ENCODE results near the gene F11.
"Not testable (repeated sequence)": the region's sequence is repeated elsewhere in the genome, so short reads cannot be mapped to it uniquely, and the experiment has no call there.

The F11 gene

GRCh38 chr4:186244835-186245234 lies 21.2 kb upstream of the F11 start:
- no peak overlapping the region for H3K9ac ChIP-seq (ENCODE audit: low read length)
- H4K20me1 ChIP-seq (ENCODE audit: low read depth, low read length): no peaks in the 10 kb centered on the region
- H3F3A ChIP-seq (ENCODE audit: insufficient read depth): no peaks in the 10 kb centered on the region
- H3K27ac ChIP-seq (ENCODE audit: low read depth, low read length): no peak overlapping the region
- H3K9me2 ChIP-seq (replicated peaks; ENCODE audit: insufficient read depth, low read length): no peaks in the 10 kb centered on the region
- no peaks in the 10 kb centered on the region for H3K79me2 ChIP-seq (ENCODE audit: insufficient read depth, low read length)
- TF ChIP-seq EZH2phosphoT487 (conservative IDR thresholded peaks at IDR 0.05; ENCODE audit: low read length) (no peak), CTCF (IDR thresholded peaks at IDR 0.05; ENCODE audit: insufficient read depth, low read length, poor library complexity, severe bottlenecking) (no peak)
- H3K36me3 ChIP-seq (ENCODE audit: low read length): no peaks in the 10 kb centered on the region
- no peak overlapping the region for H2AFZ ChIP-seq (ENCODE audit: low read depth, low read length, severe bottlenecking)
- no peak overlapping the region for H3K4me2 ChIP-seq (ENCODE audit: low read depth, low read length, poor library complexity, severe bottlenecking)
- H3K27me3 ChIP-seq (ENCODE audit: low read length): no peaks in the 10 kb centered on the region
- no peaks in the 10 kb centered on the region for H3K9me3 ChIP-seq (ENCODE audit: insufficient read depth, low read length)
- no peak overlapping the region for H3K4me3 ChIP-seq (ENCODE audit: insufficient read depth, low read length, poor library complexity, severe bottlenecking)

- not testable (repeated sequence) for H3K4me3 ChIP-seq (ENCODE audit: insufficient read depth, low read length, poor library complexity, severe bottlenecking); H3K9ac ChIP-seq (ENCODE audit: low read length); H3K79me2 ChIP-seq (ENCODE audit: insufficient read depth, low read length); H3K9me2 ChIP-seq (replicated peaks; ENCODE audit: insufficient read depth, low read length); H3K27me3 ChIP-seq (ENCODE audit: low read length); H3K36me3 ChIP-seq (ENCODE audit: low read length); H3K27ac ChIP-seq (ENCODE audit: low read depth, low read length); H3F3A ChIP-seq (ENCODE audit: insufficient read depth); H2AFZ ChIP-seq (ENCODE audit: low read depth, low read length, severe bottlenecking); H4K20me1 ChIP-seq (ENCODE audit: low read depth, low read length); H3K9me3 ChIP-seq (ENCODE audit: insufficient read depth, low read length); H3K4me2 ChIP-seq (ENCODE audit: low read depth, low read length, poor library complexity, severe bottlenecking)
Observed at GRCh38 chr4:186247062-186247752, 18.8 kb upstream of the F11 start.

- no peak for TF ChIP-seq EZH2phosphoT487 (conservative IDR thresholded peaks at IDR 0.05; ENCODE audit: low read length)
- TF ChIP-seq CTCF (IDR thresholded peaks at IDR 0.05; ENCODE audit: insufficient read depth, low read length, poor library complexity, severe bottlenecking): no peak
- no peaks in the 10 kb centered on the region for H3K9me3 ChIP-seq (ENCODE audit: insufficient read depth, low read length)
- H4K20me1 ChIP-seq (ENCODE audit: low read depth, low read length): no peaks in the 10 kb centered on the region
- H3F3A ChIP-seq (ENCODE audit: insufficient read depth): no peaks in the 10 kb centered on the region
- H3K27ac ChIP-seq (ENCODE audit: low read depth, low read length): no peak overlapping the region
- H3K4me2 ChIP-seq (ENCODE audit: low read depth, low read length, poor library complexity, severe bottlenecking): no peak overlapping the region
- H3K4me3 ChIP-seq (ENCODE audit: insufficient read depth, low read length, poor library complexity, severe bottlenecking): no peak overlapping the region
- H3K79me2 ChIP-seq (ENCODE audit: insufficient read depth, low read length): no peaks in the 10 kb centered on the region
- no peaks in the 10 kb centered on the region for H3K9me2 ChIP-seq (replicated peaks; ENCODE audit: insufficient read depth, low read length)
- H3K36me3 ChIP-seq (ENCODE audit: low read length): no peaks in the 10 kb centered on the region
- no peaks in the 10 kb centered on the region for H3K27me3 ChIP-seq (ENCODE audit: low read length)
- H3K9ac ChIP-seq (ENCODE audit: low read length): no peak overlapping the region
- H2AFZ ChIP-seq (ENCODE audit: low read depth, low read length, severe bottlenecking): no peak overlapping the region
Observed at GRCh38 chr4:186248643-186249042, 17.3 kb upstream of the F11 start.

- Histone ChIP-seq H3K9me2 (replicated peaks; ENCODE audit: insufficient read depth, low read length) (no peaks in the 10 kb centered on the region), H3K4me2 (ENCODE audit: low read depth, low read length, poor library complexity, severe bottlenecking) (no peak overlapping the region), H3K4me3 (ENCODE audit: insufficient read depth, low read length, poor library complexity, severe bottlenecking) (no peak overlapping the region), H4K20me1 (ENCODE audit: low read depth, low read length) (no peaks in the 10 kb centered on the region), H3K27me3 (ENCODE audit: low read length) (no peaks in the 10 kb centered on the region), H3K9me3 (ENCODE audit: insufficient read depth, low read length) (no peaks in the 10 kb centered on the region), H3K79me2 (ENCODE audit: insufficient read depth, low read length) (no peaks in the 10 kb centered on the region), H3K9ac (ENCODE audit: low read length) (no peak overlapping the region), H2AFZ (ENCODE audit: low read depth, low read length, severe bottlenecking) (no peak overlapping the region), H3K36me3 (ENCODE audit: low read length) (no peaks in the 10 kb centered on the region), H3F3A (ENCODE audit: insufficient read depth) (no peaks in the 10 kb centered on the region), H3K27ac (ENCODE audit: low read depth, low read length) (no peak overlapping the region)
- TF ChIP-seq EZH2phosphoT487 (conservative IDR thresholded peaks at IDR 0.05; ENCODE audit: low read length) (no peak), CTCF (IDR thresholded peaks at IDR 0.05; ENCODE audit: insufficient read depth, low read length, poor library complexity, severe bottlenecking) (no peak)
Observed at GRCh38 chr4:186249785-186250754, 15.9 kb upstream of the F11 start.
